RWPE1 (cell line): ENCODE results near the gene ESRRG.

ENCODE experiments used
- CTCF ChIA-PET: fragments of 350-600 bp; sonication (Branson Sonifier 250); formaldehyde crosslinking; extraction: SDS; loops from one replicate; lab custom pipeline; 2021; lab: Yijun Ruan, JAX
- POLR2A ChIA-PET: fragments of 400-600 bp; formaldehyde crosslinking; extraction: SDS; loops from one replicate; lab custom pipeline; 2020; ENCODE audit warnings: antibody characterized with exemption; ENCODE audit not compliant: low non-redundant PET; lab: Yijun Ruan, JAX
- DNase-seq: peaks from one replicate; pipeline ENCODE4 v3.0.0; 2012; ENCODE audit warnings: low spot score
- H3K27ac ChIP-seq: fragments of 450-650 bp; 2 replicates; pipeline ENCODE4 v1.5.1; 2017
- TF ChIP-seq, protein P1 (sequence below): fragments of 450-650 bp; conservative IDR thresholded peaks from 2 replicates; pipeline ENCODE4 v1.5.1; 2017; ENCODE audit warnings: low read depth, mild to moderate bottlenecking

ESRRG gene

DNA sequence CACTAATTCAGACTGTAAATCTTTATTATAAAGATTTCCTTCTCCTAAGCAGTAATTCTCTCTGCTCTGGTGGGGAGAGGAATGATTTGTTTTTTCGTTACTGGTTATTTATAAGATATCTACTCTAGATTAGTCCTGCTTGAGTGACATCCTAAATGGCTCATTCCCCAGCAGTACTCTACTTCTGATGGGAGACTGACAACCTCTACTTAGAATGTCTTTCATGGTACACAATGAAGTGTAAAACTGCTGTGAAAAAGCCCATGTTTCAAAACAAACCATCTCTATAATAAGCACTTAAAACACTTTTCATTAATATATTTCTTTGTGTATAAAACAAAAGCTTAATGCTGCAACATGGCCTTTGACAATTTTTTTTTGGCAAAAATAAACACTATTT lies 33.9 kb upstream of the ESRRG start:
- no peak for DNase-seq
- ChIA-PET CTCF (interaction anchor here (0.6 kb wide), 1 partner anchor 374 kb away, joined by 3 read pairs; no protein-coding TSS in a partner anchor), POLR2A (no interaction called here)
- H3K27ac ChIP-seq, result no peak overlapping the region
- TF ChIP-seq, protein P1, sequence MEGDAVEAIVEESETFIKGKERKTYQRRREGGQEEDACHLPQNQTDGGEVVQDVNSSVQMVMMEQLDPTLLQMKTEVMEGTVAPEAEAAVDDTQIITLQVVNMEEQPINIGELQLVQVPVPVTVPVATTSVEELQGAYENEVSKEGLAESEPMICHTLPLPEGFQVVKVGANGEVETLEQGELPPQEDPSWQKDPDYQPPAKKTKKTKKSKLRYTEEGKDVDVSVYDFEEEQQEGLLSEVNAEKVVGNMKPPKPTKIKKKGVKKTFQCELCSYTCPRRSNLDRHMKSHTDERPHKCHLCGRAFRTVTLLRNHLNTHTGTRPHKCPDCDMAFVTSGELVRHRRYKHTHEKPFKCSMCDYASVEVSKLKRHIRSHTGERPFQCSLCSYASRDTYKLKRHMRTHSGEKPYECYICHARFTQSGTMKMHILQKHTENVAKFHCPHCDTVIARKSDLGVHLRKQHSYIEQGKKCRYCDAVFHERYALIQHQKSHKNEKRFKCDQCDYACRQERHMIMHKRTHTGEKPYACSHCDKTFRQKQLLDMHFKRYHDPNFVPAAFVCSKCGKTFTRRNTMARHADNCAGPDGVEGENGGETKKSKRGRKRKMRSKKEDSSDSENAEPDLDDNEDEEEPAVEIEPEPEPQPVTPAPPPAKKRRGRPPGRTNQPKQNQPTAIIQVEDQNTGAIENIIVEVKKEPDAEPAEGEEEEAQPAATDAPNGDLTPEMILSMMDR, result no peak

- DNase-seq, result no peak
- no peak overlapping the region for H3K27ac ChIP-seq
- TF ChIP-seq, protein P1, result no peak
- CTCF ChIA-PET, result no interaction called here
- POLR2A ChIA-PET, result no interaction called here
Measured at GRCh38 chr1:216750961-216751360, 27.7 kb upstream of the ESRRG start.

GRCh38 chr1:216750031-216750627 lies 26.9 kb upstream of the ESRRG start:
- H3K27ac ChIP-seq, result no peak overlapping the region
- peak; percentile 34 for DNase-seq
- TF ChIP-seq, protein P1, result peak; percentile 52
- POLR2A ChIA-PET, result no interaction called here
- CTCF ChIA-PET, result interaction anchor here (0.6 to 1.3 kb wide), 8 partner anchors 9 to 979 kb away, joined by 3 to 5 read pairs (median 3); no protein-coding TSS in a partner anchor

- no peak overlapping the region for H3K27ac ChIP-seq
- DNase-seq, result no peak
- ChIA-PET CTCF (interaction anchor here (0.6 to 1.3 kb wide), 8 partner anchors 8 to 980 kb away, joined by 3 to 9 read pairs (median 3); no protein-coding TSS in a partner anchor), POLR2A (no interaction called here)
- TF ChIP-seq, protein P1, result no peak
Measured at GRCh38 chr1:216749232-216749631, 26.0 kb upstream of the ESRRG start.

DNA sequence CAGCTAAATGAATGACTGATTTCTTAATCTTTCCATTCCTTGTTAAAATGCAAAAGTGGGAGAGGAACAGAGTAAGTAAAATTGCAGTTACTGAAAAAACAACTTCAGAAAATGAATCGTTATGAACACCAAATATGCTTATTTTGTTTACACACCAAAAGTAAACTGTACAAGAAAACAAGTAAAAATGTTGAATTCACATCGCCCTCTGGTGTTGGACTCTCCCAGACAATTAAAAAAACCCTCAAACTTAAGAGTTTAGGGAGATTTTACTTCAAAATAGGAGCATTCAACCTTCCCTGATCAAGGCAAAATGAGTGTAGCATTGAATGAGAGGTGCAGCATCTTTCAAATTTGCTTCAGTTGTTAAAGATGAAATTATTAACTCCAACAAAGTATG lies 19.4 kb upstream of the ESRRG start:
- ChIA-PET CTCF (interaction anchor here (0.5 to 0.8 kb wide), 4 partner anchors 185 to 1288 kb away, joined by 3 to 7 read pairs (median 3); no protein-coding TSS in a partner anchor), POLR2A (no interaction called here)
- H3K27ac ChIP-seq, result no peak overlapping the region
- no peak for DNase-seq
- TF ChIP-seq, protein P1, result 0 out of 2 replicates have a peak, but pooled peaks have one; percentile 11

DNA sequence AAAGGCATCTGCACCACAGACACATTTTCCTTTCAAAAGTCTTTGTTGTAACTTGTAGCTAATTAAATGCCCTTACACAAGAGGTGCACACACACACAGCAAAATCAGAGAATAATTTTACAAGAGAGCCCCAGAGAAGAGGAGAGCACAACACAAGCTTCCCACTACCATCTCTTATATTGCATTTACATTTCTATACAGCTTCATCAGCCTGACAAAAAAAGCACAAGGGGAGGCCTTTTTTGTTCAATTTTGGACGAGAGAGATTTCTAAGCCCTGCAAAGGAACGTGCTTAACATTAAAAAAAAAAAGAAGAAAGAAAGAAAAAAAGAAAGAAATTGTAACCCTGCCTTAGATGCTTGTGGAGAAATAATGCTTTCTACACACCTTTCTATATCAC lies 17.1 kb upstream of the ESRRG start:
- no peak overlapping the region for H3K27ac ChIP-seq
- ChIA-PET CTCF (interaction anchor here (0.6 to 1.6 kb wide), 3 partner anchors 10 to 689 kb away, joined by 3 to 5 read pairs (median 3); no protein-coding TSS in a partner anchor), POLR2A (no interaction called here)
- TF ChIP-seq, protein P1, result no peak
- no peak for DNase-seq
